ENCODE measurements around the gene APOBR. TPM values are rescaled to one million over a fixed set of nuclear protein-coding genes. Genes with fewer than 3 reads are reported as not detected.

APOBR gene
- total and polyA plus RNA-seq, 2 of the 13 experiments (the other 11 are each of a cell fraction or from before 2014, with no cell fraction given): 0.03 TPM; not detected in 1

- TF ChIP-seq ZMAT3 (CRISPR knock-in tag; conservative IDR thresholded peaks at IDR 0.05): 0 out of 2 replicates have a peak, but pooled peaks have one; percentile 45
- peak; percentile 94; the same call in 1 of the 2 replicates for TF ChIP-seq FOXJ3 (CRISPR knock-in tag; IDR thresholded peaks at IDR 0.05; ENCODE audit: borderline replicate concordance)
- TF ChIP-seq IKZF1 (IDR thresholded peaks at IDR 0.05): no peak
- TF ChIP-seq NFKBIZ (CRISPR knock-in tag; IDR thresholded peaks at IDR 0.05): peak; percentile 74; the same call in 1 of the 2 replicates
- peak; percentile 81 for TF ChIP-seq ZNF317 (CRISPR knock-in tag; IDR thresholded peaks at IDR 0.05)
- TF ChIP-seq GMEB2 (CRISPR knock-in tag; IDR thresholded peaks at IDR 0.05; ENCODE audit: low read depth): no peak
- no peak for TF ChIP-seq ZNF552 (CRISPR knock-in tag; IDR thresholded peaks at IDR 0.05; ENCODE audit: borderline replicate concordance)
- TF ChIP-seq ZNF644 (CRISPR knock-in tag; IDR thresholded peaks at IDR 0.05; ENCODE audit: low read depth): peak; percentile 82
- TF ChIP-seq ZHX2 (IDR thresholded peaks at IDR 0.05; ENCODE audit: low read depth): no peak
- no peak for TF ChIP-seq ZHX2 (CRISPR knock-in tag; IDR thresholded peaks at IDR 0.05; ENCODE audit: borderline replicate concordance)
- TF ChIP-seq POLR2G (IDR thresholded peaks at IDR 0.05; ENCODE audit: low read depth, low read length): 0 out of 2 replicates have a peak, but pooled peaks have one; percentile 32
- TF ChIP-seq ZNF530 (CRISPR knock-in tag; IDR thresholded peaks at IDR 0.05; ENCODE audit: low read depth): no peak
- TF ChIP-seq NR1H2 (CRISPR knock-in tag; IDR thresholded peaks at IDR 0.05; ENCODE audit: borderline replicate concordance, low read depth): no peak
- peak; percentile 79 for TF ChIP-seq UBTF (CRISPR knock-in tag; IDR thresholded peaks at IDR 0.05)
- peak; percentile 58; the same call in 1 of the 2 replicates for TF ChIP-seq ZNF205 (CRISPR knock-in tag; IDR thresholded peaks at IDR 0.05)
- TF ChIP-seq, protein P1, sequence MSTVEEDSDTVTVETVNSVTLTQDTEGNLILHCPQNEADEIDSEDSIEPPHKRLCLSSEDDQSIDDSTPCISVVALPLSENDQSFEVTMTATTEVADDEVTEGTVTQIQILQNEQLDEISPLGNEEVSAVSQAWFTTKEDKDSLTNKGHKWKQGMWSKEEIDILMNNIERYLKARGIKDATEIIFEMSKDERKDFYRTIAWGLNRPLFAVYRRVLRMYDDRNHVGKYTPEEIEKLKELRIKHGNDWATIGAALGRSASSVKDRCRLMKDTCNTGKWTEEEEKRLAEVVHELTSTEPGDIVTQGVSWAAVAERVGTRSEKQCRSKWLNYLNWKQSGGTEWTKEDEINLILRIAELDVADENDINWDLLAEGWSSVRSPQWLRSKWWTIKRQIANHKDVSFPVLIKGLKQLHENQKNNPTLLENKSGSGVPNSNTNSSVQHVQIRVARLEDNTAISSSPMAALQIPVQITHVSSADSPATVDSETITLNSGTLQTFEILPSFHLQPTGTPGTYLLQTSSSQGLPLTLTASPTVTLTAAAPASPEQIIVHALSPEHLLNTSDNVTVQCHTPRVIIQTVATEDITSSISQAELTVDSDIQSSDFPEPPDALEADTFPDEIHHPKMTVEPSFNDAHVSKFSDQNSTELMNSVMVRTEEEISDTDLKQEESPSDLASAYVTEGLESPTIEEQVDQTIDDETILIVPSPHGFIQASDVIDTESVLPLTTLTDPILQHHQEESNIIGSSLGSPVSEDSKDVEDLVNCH (CRISPR knock-in tag; IDR thresholded peaks at IDR 0.05): 0 out of 2 replicates have a peak, but pooled peaks have one; percentile 64
These were observed 32.0 kb downstream of the APOBR start (continued) for GRCh38 chr16:28526201-28527099.

Data from HepG2 (cell line).